Liver (tissue), 9 donors: ENCODE measurements around the gene SSTR1. TPM values are rescaled to one million over a fixed set of nuclear protein-coding genes. Genes with fewer than 3 reads are reported as not detected.

ENCODE experiments used
- DNase-seq: peaks from one replicate; pipeline ENCODE4 v3.0.0-alpha.2; 2017; ENCODE audit warnings: low spot score
- H3K27ac ChIP-seq, 2 donors: one replicate each; pipeline ENCODE4 v1.7.0; 2013; ENCODE audit warnings: inconsistent platforms in 2 of 2, low read length in 2 of 2, control low read depth in 1 of 2, low read depth in 1 of 2, mild to moderate bottlenecking in 1 of 2
- H3K27me3 ChIP-seq, 4 donors: one replicate each; pipeline versions ENCODE4 v1.6.1 to v1.7.0; 2013; ENCODE audit warnings: low read length in 3 of 4, inconsistent platforms in 1 of 4, mild to moderate bottlenecking in 1 of 4, moderate library complexity in 1 of 4; ENCODE audit not compliant: control insufficient read depth in 4 of 4, insufficient read depth in 4 of 4
- H3K36me3 ChIP-seq, 4 donors: one replicate each; pipeline versions ENCODE4 v1.6.1 to v1.7.0; 2013; ENCODE audit warnings: low read length in 3 of 4, mild to moderate bottlenecking in 3 of 4, low read depth in 1 of 4, moderate library complexity in 1 of 4; ENCODE audit not compliant: control insufficient read depth in 4 of 4, insufficient read depth in 3 of 4
- H3K4me1 ChIP-seq, 4 donors: one replicate each; pipeline versions ENCODE4 v1.6.1 to v1.7.0; 2013; ENCODE audit warnings: low read length in 3 of 4, mild to moderate bottlenecking in 3 of 4, moderate library complexity in 1 of 4; ENCODE audit not compliant: control insufficient read depth in 4 of 4, insufficient read depth in 4 of 4
- H3K4me3 ChIP-seq, 3 donors: one replicate each; pipeline versions ENCODE4 v1.6.1 to v1.7.0; 2013; ENCODE audit warnings: low read length in 3 of 3, control low read depth in 1 of 3, low read depth in 1 of 3, mild to moderate bottlenecking in 1 of 3
- H3K9ac ChIP-seq, 2 donors: one replicate each; pipeline ENCODE4 v1.7.0; 2013; ENCODE audit warnings: low read length in 2 of 2, mild to moderate bottlenecking in 2 of 2, moderate library complexity in 2 of 2, control low read depth in 1 of 2, low read depth in 1 of 2
- H3K9me3 ChIP-seq, 4 donors: one replicate each; pipeline versions ENCODE4 v1.6.1 to v1.7.0; 2013; ENCODE audit warnings: low read length in 3 of 4; ENCODE audit not compliant: control insufficient read depth in 4 of 4
- EGR1 ChIP-seq, 2 donors: IDR thresholded peaks; 2 replicates each; pipeline ENCODE4 v1.6.1; 2016 to 2018; ENCODE audit warnings: antibody characterized with exemption in 2 of 2, low read depth in 2 of 2
- FOXA1 ChIP-seq: IDR thresholded peaks from 2 replicates; pipeline ENCODE4 v1.6.1; 2016; ENCODE audit warnings: antibody characterized with exemption
- FOXA2 ChIP-seq: IDR thresholded peaks from 2 replicates; pipeline ENCODE4 v1.6.1; 2016; ENCODE audit warnings: antibody characterized with exemption
- GABPA ChIP-seq, 2 donors: IDR thresholded peaks in 1 of 2; conservative IDR thresholded peaks in 1 of 2; 2 replicates each; pipeline ENCODE4 v1.6.1; 2016; ENCODE audit warnings: antibody characterized with exemption in 2 of 2, mild to moderate bottlenecking in 1 of 2, moderate library complexity in 1 of 2
- HNF4A ChIP-seq, 2 donors: conservative IDR thresholded peaks; 2 replicates each; pipeline ENCODE4 v1.6.1; 2016; ENCODE audit warnings: antibody characterized with exemption in 2 of 2, mild to moderate bottlenecking in 2 of 2
- HNF4G ChIP-seq: IDR thresholded peaks from 2 replicates; pipeline ENCODE4 v1.6.1; 2016; ENCODE audit warnings: antibody characterized with exemption
- JUND ChIP-seq, 2 donors: IDR thresholded peaks; 2 replicates each; pipeline ENCODE4 v1.6.1; 2016; ENCODE audit warnings: antibody characterized with exemption in 2 of 2
- NR2F2 ChIP-seq: IDR thresholded peaks from 2 replicates; pipeline ENCODE4 v1.6.1; 2016; ENCODE audit warnings: antibody characterized with exemption
- RAD21 ChIP-seq, 2 donors: IDR thresholded peaks; 2 replicates each; pipeline ENCODE4 v1.6.1; 2016; ENCODE audit warnings: antibody characterized with exemption in 2 of 2, mild to moderate bottlenecking in 2 of 2
- RXRA ChIP-seq, 2 donors: IDR thresholded peaks; 2 replicates each; pipeline ENCODE4 v1.6.1; 2017 to 2018; ENCODE audit warnings: antibody characterized with exemption in 2 of 2, mild to moderate bottlenecking in 1 of 2
- SP1 ChIP-seq: IDR thresholded peaks from 2 replicates; pipeline ENCODE4 v1.6.1; 2018; ENCODE audit warnings: antibody characterized with exemption, mild to moderate bottlenecking
- TAF1 ChIP-seq: conservative IDR thresholded peaks from 2 replicates; pipeline ENCODE4 v1.6.1; 2016; ENCODE audit warnings: antibody characterized with exemption, mild to moderate bottlenecking
- WGBS: extraction: QIAGEN DNeasy Blood & Tissue Kit; methylation state at CpG from one replicate; pipeline ENCODE4 v1.1.7; 2013; 5-methylcytosine and 5-hydroxymethylcytosine counted together
- polyA plus RNA-seq, 2 donors: library from polyadenylated mRNA; stranded (reverse) in 1 of 2; unstranded in 1 of 2; fragments of 200-250 nt in 1 of 2; fragments of >200 nt in 1 of 2; fragmentation: Nextera tagmentation in 1 of 2; extraction: Ambion mirVana in 1 of 2; gene quantifications; one replicate each; pipeline versions ENCODE4 v1.2.1 to v1.2.3, GENCODE V29; 2013 to 2015
- total RNA-seq, 2 donors: library from RNA; depleted of rRNA; stranded (reverse); fragments of >200 nt; gene quantifications; one replicate each; pipeline ENCODE4 v1.2.3, GENCODE V29; 2014
- TF ChIP-seq, protein P1 (sequence below): IDR thresholded peaks from 2 replicates; pipeline ENCODE4 v1.6.1; 2016; ENCODE audit warnings: antibody characterized with exemption
- TF ChIP-seq, protein P2 (sequence below): IDR thresholded peaks from 2 replicates; pipeline ENCODE4 v1.6.1; 2016; ENCODE audit warnings: antibody characterized with exemption
- TF ChIP-seq, protein P3 (sequence below): IDR thresholded peaks from 2 replicates; pipeline ENCODE4 v1.6.1; 2016; ENCODE audit warnings: antibody characterized with exemption
- TF ChIP-seq, protein P4 (sequence below): fragments of 150-350 bp; IDR thresholded peaks from 2 replicates; pipeline ENCODE4 v1.5.1; 2017; ENCODE audit warnings: improper control_type of control experiment, low read depth, low read length; ENCODE audit not compliant: missing input control
- TF ChIP-seq, protein P5 (sequence below): IDR thresholded peaks from 2 replicates; pipeline ENCODE4 v1.6.1; 2016; ENCODE audit warnings: antibody characterized with exemption, mild to moderate bottlenecking
- donor health status: healthy.
- donor health status: healthy.
- donor health status: healthy.
- donor health status: healthy.
- donor health status: healthy.

Gene SSTR1
- total and polyA plus RNA-seq, 4 donors: 0.23 to 3.6 (median 2.6) TPM

DNA sequence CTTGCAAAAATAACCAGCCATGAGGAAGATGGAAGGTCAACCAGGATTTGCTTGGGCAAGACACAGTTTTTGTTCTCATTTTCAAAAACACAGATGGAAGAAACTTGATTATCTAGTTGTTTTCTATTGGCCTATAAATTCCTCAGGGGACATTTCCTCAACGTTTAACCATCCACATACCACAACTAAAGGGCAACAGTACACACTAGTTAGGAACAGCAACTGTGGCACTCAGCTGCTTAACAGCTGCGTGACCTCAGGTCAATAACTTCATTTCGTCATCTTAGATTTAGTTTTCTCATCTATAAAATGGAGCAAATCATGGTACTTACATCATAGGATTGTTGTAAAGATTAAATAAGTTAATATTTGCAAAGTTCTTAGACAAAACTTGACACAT lies 18.7 kb downstream of the SSTR1 start:
- no peak for DNase-seq
- Histone ChIP-seq H3K9me3 (no peaks in the 10 kb centered on the region), H3K27me3 (no peaks in the 10 kb centered on the region), H3K4me3 (no peak overlapping the region), H3K4me1 (no peaks in the 10 kb centered on the region), H3K36me3 (no peaks in the 10 kb centered on the region), H3K27ac (no peak overlapping the region), H3K9ac (no peak overlapping the region)
- TF ChIP-seq, protein P1, sequence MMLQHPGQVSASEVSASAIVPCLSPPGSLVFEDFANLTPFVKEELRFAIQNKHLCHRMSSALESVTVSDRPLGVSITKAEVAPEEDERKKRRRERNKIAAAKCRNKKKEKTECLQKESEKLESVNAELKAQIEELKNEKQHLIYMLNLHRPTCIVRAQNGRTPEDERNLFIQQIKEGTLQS: no peak
- TF ChIP-seq, protein P2, sequence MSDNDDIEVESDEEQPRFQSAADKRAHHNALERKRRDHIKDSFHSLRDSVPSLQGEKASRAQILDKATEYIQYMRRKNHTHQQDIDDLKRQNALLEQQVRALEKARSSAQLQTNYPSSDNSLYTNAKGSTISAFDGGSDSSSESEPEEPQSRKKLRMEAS: no peak
- TF ChIP-seq FOXA1 (no peak), RAD21 (IDR thresholded peaks at IDR 0.05) (no peak), GABPA (IDR thresholded peaks at IDR 0.05 in 1 of 2, conservative IDR thresholded peaks at IDR 0.05 in 1 of 2) (no peak), FOXA2 (no peak), SP1 (no peak), TAF1 (no peak), HNF4G (no peak), RXRA (IDR thresholded peaks at IDR 0.05) (no peak), JUND (IDR thresholded peaks at IDR 0.05) (no peak), EGR1 (IDR thresholded peaks at IDR 0.05; ENCODE audit: low read depth in 2 of 2) (no peak), NR2F2 (no peak), HNF4A (conservative IDR thresholded peaks at IDR 0.05) (no peak)
- TF ChIP-seq, protein P3, sequence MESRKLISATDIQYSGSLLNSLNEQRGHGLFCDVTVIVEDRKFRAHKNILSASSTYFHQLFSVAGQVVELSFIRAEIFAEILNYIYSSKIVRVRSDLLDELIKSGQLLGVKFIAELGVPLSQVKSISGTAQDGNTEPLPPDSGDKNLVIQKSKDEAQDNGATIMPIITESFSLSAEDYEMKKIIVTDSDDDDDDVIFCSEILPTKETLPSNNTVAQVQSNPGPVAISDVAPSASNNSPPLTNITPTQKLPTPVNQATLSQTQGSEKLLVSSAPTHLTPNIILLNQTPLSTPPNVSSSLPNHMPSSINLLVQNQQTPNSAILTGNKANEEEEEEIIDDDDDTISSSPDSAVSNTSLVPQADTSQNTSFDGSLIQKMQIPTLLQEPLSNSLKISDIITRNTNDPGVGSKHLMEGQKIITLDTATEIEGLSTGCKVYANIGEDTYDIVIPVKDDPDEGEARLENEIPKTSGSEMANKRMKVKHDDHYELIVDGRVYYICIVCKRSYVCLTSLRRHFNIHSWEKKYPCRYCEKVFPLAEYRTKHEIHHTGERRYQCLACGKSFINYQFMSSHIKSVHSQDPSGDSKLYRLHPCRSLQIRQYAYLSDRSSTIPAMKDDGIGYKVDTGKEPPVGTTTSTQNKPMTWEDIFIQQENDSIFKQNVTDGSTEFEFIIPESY: no peak
- TF ChIP-seq, protein P4, sequence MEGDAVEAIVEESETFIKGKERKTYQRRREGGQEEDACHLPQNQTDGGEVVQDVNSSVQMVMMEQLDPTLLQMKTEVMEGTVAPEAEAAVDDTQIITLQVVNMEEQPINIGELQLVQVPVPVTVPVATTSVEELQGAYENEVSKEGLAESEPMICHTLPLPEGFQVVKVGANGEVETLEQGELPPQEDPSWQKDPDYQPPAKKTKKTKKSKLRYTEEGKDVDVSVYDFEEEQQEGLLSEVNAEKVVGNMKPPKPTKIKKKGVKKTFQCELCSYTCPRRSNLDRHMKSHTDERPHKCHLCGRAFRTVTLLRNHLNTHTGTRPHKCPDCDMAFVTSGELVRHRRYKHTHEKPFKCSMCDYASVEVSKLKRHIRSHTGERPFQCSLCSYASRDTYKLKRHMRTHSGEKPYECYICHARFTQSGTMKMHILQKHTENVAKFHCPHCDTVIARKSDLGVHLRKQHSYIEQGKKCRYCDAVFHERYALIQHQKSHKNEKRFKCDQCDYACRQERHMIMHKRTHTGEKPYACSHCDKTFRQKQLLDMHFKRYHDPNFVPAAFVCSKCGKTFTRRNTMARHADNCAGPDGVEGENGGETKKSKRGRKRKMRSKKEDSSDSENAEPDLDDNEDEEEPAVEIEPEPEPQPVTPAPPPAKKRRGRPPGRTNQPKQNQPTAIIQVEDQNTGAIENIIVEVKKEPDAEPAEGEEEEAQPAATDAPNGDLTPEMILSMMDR: no peak
- TF ChIP-seq, protein P5, sequence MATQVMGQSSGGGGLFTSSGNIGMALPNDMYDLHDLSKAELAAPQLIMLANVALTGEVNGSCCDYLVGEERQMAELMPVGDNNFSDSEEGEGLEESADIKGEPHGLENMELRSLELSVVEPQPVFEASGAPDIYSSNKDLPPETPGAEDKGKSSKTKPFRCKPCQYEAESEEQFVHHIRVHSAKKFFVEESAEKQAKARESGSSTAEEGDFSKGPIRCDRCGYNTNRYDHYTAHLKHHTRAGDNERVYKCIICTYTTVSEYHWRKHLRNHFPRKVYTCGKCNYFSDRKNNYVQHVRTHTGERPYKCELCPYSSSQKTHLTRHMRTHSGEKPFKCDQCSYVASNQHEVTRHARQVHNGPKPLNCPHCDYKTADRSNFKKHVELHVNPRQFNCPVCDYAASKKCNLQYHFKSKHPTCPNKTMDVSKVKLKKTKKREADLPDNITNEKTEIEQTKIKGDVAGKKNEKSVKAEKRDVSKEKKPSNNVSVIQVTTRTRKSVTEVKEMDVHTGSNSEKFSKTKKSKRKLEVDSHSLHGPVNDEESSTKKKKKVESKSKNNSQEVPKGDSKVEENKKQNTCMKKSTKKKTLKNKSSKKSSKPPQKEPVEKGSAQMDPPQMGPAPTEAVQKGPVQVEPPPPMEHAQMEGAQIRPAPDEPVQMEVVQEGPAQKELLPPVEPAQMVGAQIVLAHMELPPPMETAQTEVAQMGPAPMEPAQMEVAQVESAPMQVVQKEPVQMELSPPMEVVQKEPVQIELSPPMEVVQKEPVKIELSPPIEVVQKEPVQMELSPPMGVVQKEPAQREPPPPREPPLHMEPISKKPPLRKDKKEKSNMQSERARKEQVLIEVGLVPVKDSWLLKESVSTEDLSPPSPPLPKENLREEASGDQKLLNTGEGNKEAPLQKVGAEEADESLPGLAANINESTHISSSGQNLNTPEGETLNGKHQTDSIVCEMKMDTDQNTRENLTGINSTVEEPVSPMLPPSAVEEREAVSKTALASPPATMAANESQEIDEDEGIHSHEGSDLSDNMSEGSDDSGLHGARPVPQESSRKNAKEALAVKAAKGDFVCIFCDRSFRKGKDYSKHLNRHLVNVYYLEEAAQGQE: no peak
- 70% methylated on average over 3 of the region's 3 CpGs for WGBS

DNA sequence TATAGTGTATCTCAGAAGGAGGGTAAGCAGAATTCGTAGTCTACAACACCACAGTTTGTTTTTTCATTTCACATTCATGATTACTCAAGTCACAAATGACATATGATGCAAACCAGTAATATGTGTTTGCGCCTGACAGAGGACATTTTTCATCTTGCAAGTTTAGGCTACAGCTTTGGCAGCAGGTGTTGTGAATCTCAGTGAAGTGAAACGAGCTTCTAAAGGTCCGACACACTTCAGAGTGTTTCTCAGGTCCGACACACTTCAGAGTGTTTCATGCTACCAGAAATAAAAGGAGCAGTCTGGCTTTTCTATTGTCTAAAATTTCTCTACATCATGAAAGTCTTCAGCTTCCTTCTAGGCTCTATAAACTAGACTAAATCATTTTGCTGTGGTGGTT lies 25.5 kb downstream of the SSTR1 start:
- Histone ChIP-seq H3K27ac (no peak overlapping the region), H3K9me3 (no peaks in the 10 kb centered on the region), H3K27me3 (no peaks in the 10 kb centered on the region), H3K9ac (no peak overlapping the region), H3K36me3 (no peaks in the 10 kb centered on the region), H3K4me3 (no peak overlapping the region), H3K4me1 (no peaks in the 10 kb centered on the region)
- TF ChIP-seq RAD21 (IDR thresholded peaks at IDR 0.05): no peak
- no peak for TF ChIP-seq EGR1 (IDR thresholded peaks at IDR 0.05; ENCODE audit: low read depth in 2 of 2)
- no peak for TF ChIP-seq HNF4G
- no peak for TF ChIP-seq HNF4A (conservative IDR thresholded peaks at IDR 0.05)
- TF ChIP-seq FOXA2: no peak
- no peak for TF ChIP-seq NR2F2
- TF ChIP-seq, protein P5: no peak
- TF ChIP-seq GABPA (IDR thresholded peaks at IDR 0.05 in 1 of 2, conservative IDR thresholded peaks at IDR 0.05 in 1 of 2): no peak
- 62% methylated on average over 5 of the region's 5 CpGs for WGBS
- DNase-seq: no peak
